Vagina (tissue), 2 donors: ENCODE data around the gene MSL3B.

Experiments
- CTCF ChIP-seq, 3 experiments: fragments of 450-650 bp in 2 of 3; fragments of 200-600 bp in 1 of 3; sonication (generic) in 1 of 3; IDR thresholded peaks; one replicate each; pipeline ENCODE4 v1.5.1; 2017 to 2019; ENCODE audit warnings: antibody characterized with exemption in 3 of 3, mild to moderate bottlenecking in 2 of 3, moderate library complexity in 2 of 3
- POLR2A ChIP-seq, 2 donors: fragments of 450-650 bp; IDR thresholded peaks; one replicate each; pipeline ENCODE4 v1.6.1; 2017; ENCODE audit warnings: antibody characterized with exemption in 2 of 2, mild to moderate bottlenecking in 2 of 2, moderate library complexity in 2 of 2
- POLR2AphosphoS5 ChIP-seq, 2 donors: sonication (generic); formaldehyde crosslinking; IDR thresholded peaks; one replicate each; pipeline ENCODE4 v1.9.0; 2017; ENCODE audit warnings: antibody characterized with exemption in 2 of 2, mild to moderate bottlenecking in 2 of 2, low read depth in 1 of 2; ENCODE audit not compliant: insufficient read depth in 1 of 2

- TF ChIP-seq CTCF (IDR thresholded peaks at IDR 0.05) (no peak), POLR2AphosphoS5 (IDR thresholded peaks at IDR 0.05; ENCODE audit: insufficient read depth in 1 of 2, low read depth in 1 of 2) (no peak), POLR2A (IDR thresholded peaks at IDR 0.05) (no peak)
These were observed 52.3 kb downstream of the MSL3B start for GRCh38 chr2:233815861-233816260.
